D721Med (cell line): Measurements from ENCODE around the gene SIRT6.
"Not testable (repeated sequence)": the region's sequence is repeated elsewhere in the genome, so short reads cannot be mapped to it uniquely, and the experiment has no call there.

Source experiments
- DNase-seq: peaks from one replicate; pipeline ENCODE4 v3.0.0; 2011; ENCODE audit warnings: low spot score; ENCODE audit not compliant: insufficient read length
- FAIRE-seq: peaks from 2 replicates; lab custom pipeline; 2011; peaks lifted over from hg19 to GRCh38; lab: Jason Lieb, UNC
- TF ChIP-seq, protein P1 (sequence below): IDR thresholded peaks from 2 replicates; pipeline ENCODE4 v1.5.1; 2012; ENCODE audit warnings: mild to moderate bottlenecking, control low read depth; ENCODE audit not compliant: insufficient read depth; ENCODE audit errors: missing control alignments

SIRT6 gene

DNA sequence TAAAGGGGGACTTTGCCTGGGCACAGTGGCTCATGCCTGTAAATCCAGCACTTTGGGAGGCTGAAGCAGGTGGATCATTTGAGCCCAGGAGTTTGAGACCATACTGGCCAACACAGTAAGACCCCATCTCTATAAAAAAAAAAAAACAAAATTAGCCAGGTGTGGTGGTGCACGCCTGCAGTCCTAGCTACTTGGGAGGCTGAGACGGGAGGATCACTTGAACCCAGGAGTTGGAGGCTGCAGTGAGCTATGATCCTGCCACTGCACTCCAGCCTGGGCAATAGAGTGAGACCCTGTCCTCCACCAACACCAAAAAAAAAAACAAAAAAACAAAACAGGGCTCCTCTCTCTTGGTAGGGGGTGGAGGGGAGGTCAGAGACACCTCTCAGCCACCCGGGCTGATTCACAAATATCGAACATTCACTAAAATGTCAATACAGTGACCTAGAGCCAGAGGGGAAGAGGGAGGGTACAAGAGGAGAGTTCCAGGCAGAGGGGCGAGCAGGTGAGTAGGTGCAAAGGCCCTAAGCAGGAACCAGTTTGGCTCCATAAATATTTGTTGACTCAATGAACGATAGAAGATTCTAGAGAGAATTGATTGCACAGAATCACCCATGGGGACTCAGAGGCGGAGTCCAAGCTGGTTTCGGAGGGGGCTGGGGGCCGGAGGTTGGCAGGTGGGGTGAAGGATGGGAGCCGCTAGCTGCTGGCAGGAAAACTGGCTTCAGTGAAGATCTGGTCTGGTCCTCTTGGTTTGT is 29.9 kb downstream of the SIRT6 start:
- no peak for DNase-seq
- TF ChIP-seq, protein P1, sequence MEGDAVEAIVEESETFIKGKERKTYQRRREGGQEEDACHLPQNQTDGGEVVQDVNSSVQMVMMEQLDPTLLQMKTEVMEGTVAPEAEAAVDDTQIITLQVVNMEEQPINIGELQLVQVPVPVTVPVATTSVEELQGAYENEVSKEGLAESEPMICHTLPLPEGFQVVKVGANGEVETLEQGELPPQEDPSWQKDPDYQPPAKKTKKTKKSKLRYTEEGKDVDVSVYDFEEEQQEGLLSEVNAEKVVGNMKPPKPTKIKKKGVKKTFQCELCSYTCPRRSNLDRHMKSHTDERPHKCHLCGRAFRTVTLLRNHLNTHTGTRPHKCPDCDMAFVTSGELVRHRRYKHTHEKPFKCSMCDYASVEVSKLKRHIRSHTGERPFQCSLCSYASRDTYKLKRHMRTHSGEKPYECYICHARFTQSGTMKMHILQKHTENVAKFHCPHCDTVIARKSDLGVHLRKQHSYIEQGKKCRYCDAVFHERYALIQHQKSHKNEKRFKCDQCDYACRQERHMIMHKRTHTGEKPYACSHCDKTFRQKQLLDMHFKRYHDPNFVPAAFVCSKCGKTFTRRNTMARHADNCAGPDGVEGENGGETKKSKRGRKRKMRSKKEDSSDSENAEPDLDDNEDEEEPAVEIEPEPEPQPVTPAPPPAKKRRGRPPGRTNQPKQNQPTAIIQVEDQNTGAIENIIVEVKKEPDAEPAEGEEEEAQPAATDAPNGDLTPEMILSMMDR = no peak
- FAIRE-seq = no peak

DNA sequence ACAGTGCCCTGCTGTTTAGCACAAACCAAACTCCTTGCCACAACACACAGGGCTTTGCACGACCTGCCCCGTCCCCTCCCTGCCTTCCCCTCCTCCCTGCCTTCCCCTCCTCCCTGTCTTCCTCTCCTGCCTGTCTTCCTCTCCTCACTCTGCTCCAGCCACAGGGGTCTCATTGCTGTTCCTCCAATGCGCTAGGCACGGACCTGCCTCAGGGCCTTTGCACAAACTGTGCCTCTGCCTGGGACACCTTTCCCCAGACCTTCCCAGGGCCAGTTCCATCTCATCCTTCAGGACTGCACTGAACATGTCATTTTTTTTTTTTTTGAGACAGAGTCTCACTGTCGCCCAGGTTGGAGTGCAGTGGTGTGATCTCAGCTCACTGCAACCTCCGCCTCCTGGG is 30.7 kb downstream of the SIRT6 start:
- no peak for FAIRE-seq
- TF ChIP-seq, protein P1 = no peak
- DNase-seq = no peak

DNA sequence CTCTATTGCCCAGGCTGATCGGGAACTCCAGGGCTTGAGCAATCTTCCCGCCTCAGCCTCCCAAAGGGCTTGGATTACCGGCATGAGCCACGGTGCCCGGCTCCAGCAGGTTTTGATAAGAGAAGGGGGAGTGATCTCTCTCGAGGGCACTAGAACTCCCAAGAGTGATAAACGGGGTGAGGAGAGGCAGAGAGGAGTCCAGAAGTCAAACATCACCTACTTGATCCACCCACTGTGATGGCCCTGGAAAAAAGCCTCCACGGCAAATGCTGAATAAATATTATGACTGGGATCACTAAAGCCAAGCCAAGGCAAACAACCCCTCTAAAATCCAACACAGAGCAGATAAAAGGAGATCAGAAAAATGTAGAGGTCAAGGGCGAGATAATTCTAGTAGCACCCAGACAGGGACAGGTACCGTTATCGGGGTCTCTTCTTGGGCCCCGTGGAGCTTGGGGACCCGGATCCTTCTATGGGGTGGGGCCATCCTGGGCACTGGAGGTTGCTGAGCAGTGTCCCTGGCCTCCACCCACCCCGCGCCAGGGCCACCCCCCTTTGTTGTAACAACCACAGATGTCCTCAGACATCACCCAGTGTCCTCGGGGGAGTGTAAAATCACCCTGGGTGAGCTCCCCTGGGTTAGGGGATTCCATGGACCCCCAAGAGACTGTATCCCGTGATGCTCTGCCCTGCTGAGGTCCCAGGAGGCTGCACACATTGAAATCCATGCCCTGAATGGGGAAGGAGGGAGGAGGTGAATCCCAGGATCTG is 32.7 kb downstream of the SIRT6 start:
- TF ChIP-seq, protein P1 = no peak
- DNase-seq (no peak), FAIRE-seq (no peak)

DNA sequence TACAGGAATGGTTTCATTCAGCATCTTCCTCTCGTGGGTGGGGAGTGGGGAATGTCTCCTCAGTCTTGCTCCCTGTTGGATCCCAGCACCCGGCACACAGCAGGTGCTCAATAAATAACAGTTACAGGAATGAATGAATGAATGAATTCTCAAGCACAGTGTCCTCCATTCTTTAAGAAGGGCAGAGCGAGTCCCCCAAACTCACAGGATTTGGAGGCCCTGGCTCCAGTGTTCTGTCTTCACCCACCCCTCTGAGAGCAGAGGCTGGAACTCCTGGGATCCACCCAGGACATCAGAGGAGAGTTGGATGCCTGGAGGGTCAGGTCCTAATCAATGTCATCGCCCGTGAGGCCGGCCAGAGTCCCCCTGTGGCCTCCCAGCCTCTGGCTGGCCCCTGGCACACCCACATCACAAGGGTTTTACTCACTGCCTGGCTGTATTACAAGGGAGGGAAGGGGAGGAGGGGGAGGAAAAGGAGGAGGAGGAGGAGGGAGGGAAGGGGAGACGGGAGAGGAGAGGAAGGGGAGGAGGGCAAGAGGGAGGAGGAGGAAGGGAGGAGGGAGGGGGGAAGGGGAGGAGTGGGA is 37.6 kb downstream of the SIRT6 start:
- DNase-seq (peak; percentile 2), FAIRE-seq (no peak)
- TF ChIP-seq, protein P1 = no peak

DNA sequence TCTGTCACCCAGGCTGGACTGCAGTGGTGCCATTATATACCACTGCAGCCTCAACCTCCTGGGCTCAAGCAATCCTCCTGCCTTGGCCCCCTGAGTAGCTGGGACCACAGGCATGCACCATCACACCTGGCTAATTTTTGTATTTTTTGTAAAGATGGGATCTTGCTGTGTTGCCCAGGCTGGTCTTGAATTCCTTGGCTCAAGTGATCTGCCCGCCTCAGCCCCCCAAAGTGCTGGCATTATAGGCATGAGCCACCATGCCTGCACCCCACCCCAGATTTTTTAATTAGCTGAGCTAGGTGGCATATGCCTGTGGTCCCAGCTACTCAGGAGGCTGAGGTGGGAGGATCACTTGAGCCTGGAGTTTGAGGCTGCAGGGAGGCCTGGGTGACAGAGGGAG is 39.4 kb downstream of the SIRT6 start:
- FAIRE-seq = not testable (repeated sequence)

DNA sequence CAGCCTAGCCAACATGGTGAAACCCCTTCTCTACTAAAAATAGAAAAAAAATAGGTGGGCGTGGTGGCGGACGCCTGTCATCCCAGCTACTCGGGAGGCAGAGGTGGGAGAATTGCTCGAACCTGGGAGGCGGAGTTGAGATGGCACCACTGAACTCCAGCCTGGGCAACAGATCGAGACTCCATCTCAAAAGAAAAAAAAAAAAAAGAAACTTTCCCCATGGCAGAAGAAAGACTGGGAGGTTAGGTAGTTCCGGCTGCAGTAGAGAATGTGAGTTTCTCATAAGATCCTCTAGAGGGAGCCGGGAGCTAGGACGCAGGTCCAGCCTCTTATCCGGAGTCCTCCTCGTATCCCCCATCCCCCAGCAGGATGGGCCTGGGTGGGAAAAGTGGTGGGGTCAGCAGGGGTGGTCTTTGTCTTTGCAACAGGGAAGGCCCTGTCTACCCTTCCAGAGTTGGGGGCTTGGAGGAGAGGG is 42.1 kb downstream of the SIRT6 start:
- TF ChIP-seq, protein P1 = peak; percentile 48
- FAIRE-seq = no peak
- DNase-seq = peak; percentile 84

More for the DNA sequence above, 39.4 kb downstream of the SIRT6 start:
- not testable (repeated sequence) for DNase-seq

DNA sequence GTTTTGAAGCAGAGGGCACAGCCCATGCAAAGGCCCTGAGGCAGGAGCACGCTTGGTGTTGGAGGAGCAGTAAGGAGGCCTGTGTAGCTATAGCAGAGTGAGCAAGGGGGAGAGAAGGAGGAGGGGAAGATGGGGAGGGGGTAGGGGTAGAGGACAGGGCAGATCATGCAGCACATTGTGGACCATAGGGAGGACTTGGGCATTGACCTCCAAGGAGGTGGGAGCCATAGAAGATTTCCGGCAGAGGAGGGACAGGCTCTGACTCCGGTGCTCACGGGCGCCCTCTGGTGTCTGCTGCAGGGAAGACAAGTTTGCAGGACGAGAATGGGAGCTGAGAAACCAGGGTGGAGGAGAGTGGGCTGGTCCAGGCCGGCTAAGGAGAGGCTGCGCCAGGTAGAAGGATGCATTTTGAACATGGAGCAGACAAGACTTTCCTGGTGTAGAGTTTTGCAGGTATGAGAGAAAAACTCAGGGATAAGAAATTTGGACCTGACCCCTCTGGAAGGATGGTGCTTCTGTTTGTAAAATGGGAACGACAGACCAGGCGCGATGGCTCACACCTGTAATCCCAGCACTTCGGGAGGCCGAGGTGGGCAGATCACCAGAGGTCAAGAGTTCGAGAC is 42.6 kb downstream of the SIRT6 start:
- no peak for FAIRE-seq
- TF ChIP-seq, protein P1 = peak; percentile 78
- peak; percentile 69 for DNase-seq
